DOHH2 (cell line): ENCODE measurements around the gene FBXO24.
A peak's percentile ranks its signal among the peaks of the same experiment; 100 is the strongest.

Source experiments
- H3F3A ChIP-seq: fragments of 200-600 bp; sonication (generic), shearing (Covaris generic); 2 replicates; pipeline ENCODE4 v1.6.0; 2016; ENCODE audit warnings: antibody characterized with exemption, mild to moderate bottlenecking; ENCODE audit not compliant: control insufficient read depth, insufficient read depth
- H3K27ac ChIP-seq: fragments of 200-600 bp; sonication (generic); 2 replicates; pipeline ENCODE4 v1.5.1; 2014; ENCODE audit warnings: low read depth, mild to moderate bottlenecking, low read length, moderate library complexity
- H3K27me3 ChIP-seq: fragments of 200-600 bp; sonication (generic); 2 replicates; pipeline ENCODE4 v1.6.1; 2014; ENCODE audit warnings: mild to moderate bottlenecking, low read length, mixed read lengths; ENCODE audit not compliant: control insufficient read depth
- H3K36me3 ChIP-seq: fragments of 200-600 bp; sonication (generic); 2 replicates; pipeline ENCODE4 v1.6.1; 2014; ENCODE audit warnings: mild to moderate bottlenecking, low read length, moderate library complexity, mixed read lengths; ENCODE audit not compliant: control insufficient read depth
- H3K4me1 ChIP-seq: fragments of 200-600 bp; sonication (generic); 2 replicates; pipeline ENCODE4 v1.6.1; 2014; ENCODE audit warnings: mild to moderate bottlenecking, low read length, mixed read lengths; ENCODE audit not compliant: control insufficient read depth
- H3K4me2 ChIP-seq: fragments of 200-600 bp; sonication (generic); 2 replicates; pipeline ENCODE4 v1.6.0; 2014; ENCODE audit warnings: mild to moderate bottlenecking, low read length, moderate library complexity
- H3K4me3 ChIP-seq: fragments of 200-600 bp; sonication (generic); 2 replicates; pipeline ENCODE4 v1.5.1; 2014; ENCODE audit warnings: mild to moderate bottlenecking, low read length, mixed read lengths
- H3K79me2 ChIP-seq: fragments of 200-600 bp; sonication (generic); 2 replicates; pipeline ENCODE4 v1.6.1; 2014; ENCODE audit warnings: mild to moderate bottlenecking, low read length, mixed read lengths; ENCODE audit not compliant: control insufficient read depth
- H3K9me2 ChIP-seq: fragments of 200-600 bp; sonication (generic); replicated peaks from 2 replicates; pipeline ENCODE4 v1.6.1; 2014; ENCODE audit warnings: mild to moderate bottlenecking, low read length, mixed read lengths; ENCODE audit not compliant: control insufficient read depth
- H3K9me3 ChIP-seq: fragments of 200-600 bp; sonication (generic); 2 replicates; pipeline ENCODE4 v1.6.1; 2014; ENCODE audit warnings: antibody characterized with exemption, low read length, mixed read lengths; ENCODE audit not compliant: control insufficient read depth, insufficient read depth
- H4K20me1 ChIP-seq: fragments of 200-600 bp; sonication (generic); 2 replicates; pipeline ENCODE4 v1.6.0; 2014; ENCODE audit warnings: low read depth, mild to moderate bottlenecking, antibody characterized with exemption, low read length, moderate library complexity; ENCODE audit not compliant: control insufficient read depth, insufficient read depth
- EZH2phosphoT487 ChIP-seq: fragments of 200-600 bp; sonication (generic); IDR thresholded peaks from 2 replicates; pipeline ENCODE4 v1.6.1; 2017; ENCODE audit warnings: borderline replicate concordance, mild to moderate bottlenecking, antibody characterized with exemption, low read length, moderate library complexity, mixed read lengths
- TF ChIP-seq, protein P1 (sequence below): fragments of 200-600 bp; sonication (generic); IDR thresholded peaks from one replicate; pipeline ENCODE4 v1.5.1; 2014; ENCODE audit warnings: antibody characterized with exemption, mild to moderate bottlenecking, low read depth, low read length; ENCODE audit not compliant: poor library complexity, severe bottlenecking

FBXO24 gene

GRCh38 chr7:100566018-100566531 lies 20.1 kb upstream of the FBXO24 start:
- Histone ChIP-seq H3K4me1 (peaks cover 33% of the 10 kb centered on the region), H3K27me3 (peaks cover 11% of the 10 kb centered on the region), H3F3A (no peaks in the 10 kb centered on the region), H4K20me1 (peaks cover 5% of the 10 kb centered on the region; the same call in 1 of the 2 replicates), H3K79me2 (no peaks in the 10 kb centered on the region), H3K4me2 (no peak overlapping the region), H3K9me3 (no peaks in the 10 kb centered on the region), H3K9me2 (no peaks in the 10 kb centered on the region), H3K36me3 (no peaks in the 10 kb centered on the region), H3K27ac (no peak overlapping the region), H3K4me3 (no peak overlapping the region)
- TF ChIP-seq EZH2phosphoT487 = no peak

DNA sequence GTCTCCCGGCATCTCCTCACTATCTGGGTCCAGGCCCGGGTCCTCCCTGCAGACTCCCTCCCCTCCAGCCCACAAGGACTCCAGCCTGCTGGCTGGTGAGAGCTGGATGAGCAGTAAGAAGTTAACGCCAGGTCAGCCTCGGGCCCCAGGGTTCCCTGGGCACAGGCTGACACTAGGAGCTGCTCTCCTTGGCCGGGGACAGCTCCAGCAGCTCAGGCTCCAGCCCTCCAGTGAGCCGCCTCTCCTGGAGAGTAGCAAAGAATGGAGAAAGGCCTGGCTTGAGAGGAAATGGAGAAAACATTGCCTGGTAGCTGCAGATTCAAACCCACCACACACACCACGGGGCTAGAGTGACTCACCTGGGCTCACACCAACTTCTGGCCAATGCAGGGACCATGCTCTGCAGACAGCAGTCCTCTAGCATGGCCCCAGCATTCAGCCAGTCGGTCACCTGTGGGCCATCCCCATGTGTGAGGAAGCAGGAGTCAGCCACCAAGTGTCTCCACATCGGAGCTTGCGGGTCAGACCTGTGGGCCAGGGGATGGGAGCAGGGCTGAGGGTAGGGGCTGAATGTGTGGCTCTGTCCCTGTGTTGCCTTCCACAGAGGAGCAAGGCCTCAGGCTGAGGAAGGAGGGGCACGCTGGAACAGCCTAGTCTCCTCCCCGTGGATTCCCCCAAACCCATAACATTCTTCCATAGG lies 18.9 kb upstream of the FBXO24 start:
- no peaks in the 10 kb centered on the region for H3K79me2 ChIP-seq
- H3K27me3 ChIP-seq = peaks cover 11% of the 10 kb centered on the region
- H3K36me3 ChIP-seq = no peaks in the 10 kb centered on the region
- peaks cover 38% of the 10 kb centered on the region for H3K4me1 ChIP-seq
- no peaks in the 10 kb centered on the region for H3F3A ChIP-seq
- no peaks in the 10 kb centered on the region for H3K9me2 ChIP-seq
- no peak overlapping the region for H3K27ac ChIP-seq
- peaks cover 5% of the 10 kb centered on the region; the same call in 1 of the 2 replicates for H4K20me1 ChIP-seq
- H3K4me3 ChIP-seq = no peak overlapping the region
- no peak for TF ChIP-seq EZH2phosphoT487
- H3K9me3 ChIP-seq = no peaks in the 10 kb centered on the region
- peak overlapping the region; percentile 12 for H3K4me2 ChIP-seq

DNA sequence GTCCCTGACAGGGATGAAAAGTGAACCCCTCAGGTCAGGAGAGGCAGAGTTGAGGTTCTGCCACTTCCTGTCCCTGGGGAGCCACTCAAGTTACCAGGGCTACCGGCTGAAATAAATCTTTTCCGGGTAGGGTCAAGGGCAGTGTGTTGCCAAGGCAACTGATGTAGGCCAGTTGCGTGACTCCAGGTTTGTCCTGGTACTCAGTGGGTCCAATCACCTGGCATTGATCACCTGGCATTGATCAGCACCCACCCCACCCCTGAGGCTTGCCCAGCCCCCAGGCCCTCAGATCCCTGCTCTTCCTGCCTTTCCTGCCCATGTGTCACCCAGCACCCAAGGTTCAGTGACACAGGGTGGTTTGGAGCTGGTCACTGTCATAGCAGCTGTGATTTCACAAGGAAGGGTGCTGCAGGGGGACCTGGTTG lies 18.4 kb upstream of the FBXO24 start:
- Histone ChIP-seq H3K79me2 (no peaks in the 10 kb centered on the region), H3K27me3 (peaks cover 11% of the 10 kb centered on the region), H3K9me2 (no peaks in the 10 kb centered on the region), H4K20me1 (peaks cover 5% of the 10 kb centered on the region; the same call in 1 of the 2 replicates), H3K9me3 (no peaks in the 10 kb centered on the region), H3K4me2 (peak overlapping the region; percentile 12), H3K4me3 (no peak overlapping the region), H3K4me1 (peaks cover 38% of the 10 kb centered on the region), H3K36me3 (no peaks in the 10 kb centered on the region; the same call in 1 of the 2 replicates), H3F3A (no peaks in the 10 kb centered on the region), H3K27ac (no peak overlapping the region)
- no peak for TF ChIP-seq EZH2phosphoT487
- TF ChIP-seq, protein P1, sequence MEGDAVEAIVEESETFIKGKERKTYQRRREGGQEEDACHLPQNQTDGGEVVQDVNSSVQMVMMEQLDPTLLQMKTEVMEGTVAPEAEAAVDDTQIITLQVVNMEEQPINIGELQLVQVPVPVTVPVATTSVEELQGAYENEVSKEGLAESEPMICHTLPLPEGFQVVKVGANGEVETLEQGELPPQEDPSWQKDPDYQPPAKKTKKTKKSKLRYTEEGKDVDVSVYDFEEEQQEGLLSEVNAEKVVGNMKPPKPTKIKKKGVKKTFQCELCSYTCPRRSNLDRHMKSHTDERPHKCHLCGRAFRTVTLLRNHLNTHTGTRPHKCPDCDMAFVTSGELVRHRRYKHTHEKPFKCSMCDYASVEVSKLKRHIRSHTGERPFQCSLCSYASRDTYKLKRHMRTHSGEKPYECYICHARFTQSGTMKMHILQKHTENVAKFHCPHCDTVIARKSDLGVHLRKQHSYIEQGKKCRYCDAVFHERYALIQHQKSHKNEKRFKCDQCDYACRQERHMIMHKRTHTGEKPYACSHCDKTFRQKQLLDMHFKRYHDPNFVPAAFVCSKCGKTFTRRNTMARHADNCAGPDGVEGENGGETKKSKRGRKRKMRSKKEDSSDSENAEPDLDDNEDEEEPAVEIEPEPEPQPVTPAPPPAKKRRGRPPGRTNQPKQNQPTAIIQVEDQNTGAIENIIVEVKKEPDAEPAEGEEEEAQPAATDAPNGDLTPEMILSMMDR = no peak

DNA sequence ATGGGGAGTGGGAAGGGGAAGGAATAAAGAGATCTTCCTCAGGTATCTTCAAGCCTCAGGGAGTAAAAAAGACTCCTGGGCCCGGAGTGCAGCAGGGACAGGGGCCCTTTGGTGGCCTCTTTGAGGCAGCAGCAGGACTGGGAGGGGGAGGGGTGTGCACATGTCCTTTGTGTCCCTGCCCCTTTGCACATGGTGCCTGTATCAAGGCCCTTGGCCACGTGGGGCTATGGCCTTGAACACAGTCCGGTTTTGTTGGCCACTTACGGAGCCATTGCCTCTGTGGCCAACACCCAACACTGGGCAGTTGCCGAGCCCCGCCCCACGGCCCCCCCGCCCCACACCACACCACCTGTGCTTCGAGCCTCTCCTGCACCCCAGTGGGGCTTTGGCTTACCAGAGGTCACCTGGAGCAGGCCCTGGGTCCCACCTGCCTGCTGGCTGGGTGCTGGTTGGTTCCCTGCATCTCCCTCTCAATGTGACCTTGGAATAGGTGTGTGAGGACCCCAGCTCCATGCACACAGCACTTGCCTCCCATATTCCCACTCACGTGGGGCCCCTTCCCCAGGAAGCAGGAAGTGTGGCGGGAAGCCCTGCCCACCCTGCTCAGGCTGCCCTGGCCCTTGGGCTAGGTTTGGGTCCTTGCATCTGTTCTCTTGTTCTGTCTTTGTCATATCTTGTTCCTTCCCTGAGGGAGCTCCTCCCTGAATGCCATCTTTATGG lies 17.8 kb upstream of the FBXO24 start:
- H3K4me2 ChIP-seq = peak overlapping the region; percentile 12
- TF ChIP-seq, protein P1 = no peak
- TF ChIP-seq EZH2phosphoT487 = no peak
- H3K27me3 ChIP-seq = peaks cover 11% of the 10 kb centered on the region
- peaks cover 38% of the 10 kb centered on the region for H3K4me1 ChIP-seq
- no peaks in the 10 kb centered on the region for H3K9me3 ChIP-seq
- H3F3A ChIP-seq = no peaks in the 10 kb centered on the region
- peaks cover 5% of the 10 kb centered on the region; the same call in 1 of the 2 replicates for H4K20me1 ChIP-seq
- H3K27ac ChIP-seq = no peak overlapping the region
- no peaks in the 10 kb centered on the region for H3K79me2 ChIP-seq
- H3K9me2 ChIP-seq = no peaks in the 10 kb centered on the region
- H3K36me3 ChIP-seq = no peaks in the 10 kb centered on the region; the same call in 1 of the 2 replicates
- no peak overlapping the region for H3K4me3 ChIP-seq
